Common myeloid progenitor, CD34-positive (primary cell): ENCODE data around the gene ABCA3.

ENCODE experiments used
- CTCF ChIA-PET: fragments of 350-600 bp; sonication (Branson Sonifier 250); formaldehyde crosslinking; loops from one replicate; lab custom pipeline; 2021; ENCODE audit warnings: antibody characterized with exemption; lab: Charles Lee
- POLR2A ChIA-PET: fragments of 350-600 bp; sonication (Branson Sonifier 250); formaldehyde crosslinking; loops from one replicate; lab custom pipeline; 2021; ENCODE audit warnings: antibody characterized with exemption; lab: Charles Lee
- DNase-seq, 3 donors: peaks; one replicate each; pipeline versions ENCODE4 v3.0.0 to v3.0.0-alpha.2; 2013
- H3K27ac ChIP-seq, 2 experiments: 1 replicate in 1 of 2; 2 replicates in 1 of 2; pipeline ENCODE4 v1.7.0; 2013; ENCODE audit warnings: inconsistent platforms in 2 of 2, low read length in 2 of 2, mild to moderate bottlenecking in 2 of 2, low read depth in 1 of 2, moderate library complexity in 1 of 2; ENCODE audit not compliant: severe bottlenecking in 2 of 2, insufficient read depth in 1 of 2, poor library complexity in 1 of 2
- H3K27me3 ChIP-seq, 5 experiments: replicated peaks in 2 of 5; 1 replicate in 3 of 5; 2 replicates in 2 of 5; pipeline versions ENCODE4 v1.6.1 to v1.7.0; 2013; ENCODE audit warnings: low read length in 4 of 5, mild to moderate bottlenecking in 2 of 5, moderate library complexity in 2 of 5, inconsistent platforms in 1 of 5; ENCODE audit not compliant: insufficient read depth in 5 of 5, control insufficient read depth in 4 of 5
- H3K36me3 ChIP-seq, 4 experiments: 1 replicate in 2 of 4; 2 replicates in 2 of 4; pipeline versions ENCODE4 v1.6.1 to v1.7.0; 2013; ENCODE audit warnings: low read length in 3 of 4, control low read depth in 1 of 4, mild to moderate bottlenecking in 1 of 4; ENCODE audit not compliant: control insufficient read depth in 4 of 4, insufficient read depth in 4 of 4
- H3K4me1 ChIP-seq, 4 experiments: 1 replicate in 3 of 4; 2 replicates in 1 of 4; pipeline versions ENCODE4 v1.6.1 to v1.7.1; 2013; ENCODE audit warnings: low read length in 3 of 4, mild to moderate bottlenecking in 3 of 4, control low read depth in 1 of 4, inconsistent platforms in 1 of 4, moderate library complexity in 1 of 4; ENCODE audit not compliant: control insufficient read depth in 4 of 4, insufficient read depth in 4 of 4; ENCODE audit errors: control extremely low read depth in 1 of 4
- H3K4me3 ChIP-seq, 7 experiments: 1 replicate in 4 of 7; 2 replicates in 3 of 7; pipeline versions ENCODE4 v1.5.1 to v1.7.0; 2013; ENCODE audit warnings: mild to moderate bottlenecking in 7 of 7, low read length in 6 of 7, moderate library complexity in 6 of 7, inconsistent platforms in 2 of 7, low read depth in 2 of 7, control low read depth in 1 of 7; ENCODE audit not compliant: insufficient read depth in 4 of 7, control insufficient read depth in 1 of 7; ENCODE audit errors: extremely low read depth in 1 of 7
- H3K9me3 ChIP-seq, 5 experiments: 1 replicate in 4 of 5; 2 replicates in 1 of 5; pipeline versions ENCODE4 v1.6.1 to v1.7.1; 2013; ENCODE audit warnings: low read length in 4 of 5, mild to moderate bottlenecking in 2 of 5, inconsistent platforms in 1 of 5, low read depth in 1 of 5, moderate library complexity in 1 of 5; ENCODE audit not compliant: control insufficient read depth in 4 of 5, insufficient read depth in 2 of 5; ENCODE audit errors: control extremely low read depth in 1 of 5
- WGBS: methylation state at CpG from one replicate; pipeline ENCODE4 v1.1.5; 2013; ENCODE audit not compliant: insufficient coverage; 5-methylcytosine and 5-hydroxymethylcytosine counted together

Gene ABCA3

GRCh38 chr16:2231016-2231931 is 109.3 kb downstream of the ABCA3 start:
- POLR2A ChIA-PET = no interaction called here

DNA sequence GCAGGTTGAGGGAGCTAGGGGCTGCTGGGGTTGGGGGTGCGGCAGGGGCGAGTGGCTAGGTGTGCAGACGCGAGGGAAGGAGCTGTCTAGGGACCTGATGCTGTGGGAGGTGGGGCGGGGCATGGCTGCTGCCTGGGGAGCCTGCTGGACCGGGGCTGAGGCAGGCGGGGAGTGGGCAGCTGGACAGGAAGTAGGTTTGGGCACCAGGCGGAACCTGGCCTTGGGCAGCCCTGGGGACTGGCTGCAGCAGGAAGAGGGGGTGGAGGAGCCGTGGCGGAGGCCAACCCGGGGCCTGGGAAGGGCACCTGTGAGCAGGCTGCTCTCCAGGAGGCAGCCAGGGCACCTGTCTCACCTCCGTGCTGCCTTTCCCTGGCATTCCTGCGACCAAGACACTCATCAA is 110.2 kb downstream of the ABCA3 start:
- 94% methylated on average over 9 of the region's 13 CpGs for WGBS
- Histone ChIP-seq H3K27me3 (peaks cover 0 to 9% (median 0%) of the 10 kb centered on the region in 5 experiments), H3K9me3 (no peaks in the 10 kb centered on the region), H3K27ac (no peak overlapping the region), H3K4me1 (peaks cover 0 to 6% (median 0%) of the 10 kb centered on the region in 4 experiments), H3K4me3 (no peak overlapping the region), H3K36me3 (peaks cover 9 to 87% (median 51%) of the 10 kb centered on the region in 4 experiments)
- CTCF ChIA-PET = interaction anchor here (1.5 to 1.7 kb wide), 2 partner anchors 21 to 36 kb away, joined by 3 read pairs; partner anchors contain the start of gene ECI1
- POLR2A ChIA-PET = no interaction called here
- DNase-seq = no peak

More at GRCh38 chr16:2231016-2231931, 109.3 kb downstream of the ABCA3 start:
- Histone ChIP-seq H3K9me3 (no peaks in the 10 kb centered on the region), H3K36me3 (peaks cover 9 to 87% (median 54%) of the 10 kb centered on the region in 4 experiments), H3K27ac (no peak overlapping the region), H3K4me1 (peaks cover 0 to 2% (median 1%) of the 10 kb centered on the region in 4 experiments), H3K4me3 (no peak overlapping the region), H3K27me3 (peaks cover 0 to 17% (median 5%) of the 10 kb centered on the region in 5 experiments)
- no peak for DNase-seq
- CTCF ChIA-PET = interaction anchor here (0.6 to 1.5 kb wide), 2 partner anchors 22 to 37 kb away, joined by 3 read pairs; no protein-coding TSS in a partner anchor
- WGBS = 97% methylated on average over 29 of the region's 29 CpGs

DNA sequence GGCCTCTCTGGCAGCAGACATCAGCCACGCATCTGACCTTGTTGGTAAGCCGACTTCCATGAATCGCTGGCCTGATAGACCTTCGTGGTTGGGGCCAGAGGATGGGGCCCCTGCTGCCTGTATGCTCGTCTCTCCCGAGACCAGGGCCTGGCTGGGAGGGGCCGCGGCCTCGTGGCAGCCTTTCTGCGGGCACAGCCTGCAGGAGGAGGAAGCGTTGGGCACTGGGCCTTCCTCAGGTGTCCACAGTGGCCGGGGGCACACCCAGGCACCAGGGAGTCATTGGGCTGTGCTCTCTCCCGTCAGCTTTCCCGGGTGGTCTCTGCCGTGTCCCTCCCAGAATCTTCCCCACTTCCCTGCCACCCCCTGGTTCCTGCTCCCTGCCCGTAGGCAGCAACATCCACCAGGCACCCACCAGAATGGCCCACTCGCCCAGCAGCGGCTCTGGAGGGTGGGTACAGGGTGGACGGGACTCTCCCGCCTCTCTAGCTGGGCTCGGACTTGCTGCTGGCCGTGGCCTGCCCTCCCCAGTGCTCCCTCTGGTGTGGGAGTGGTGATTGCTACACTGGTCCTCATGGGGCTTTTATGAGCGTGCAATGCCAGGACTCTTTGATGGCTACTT is 110.8 kb downstream of the ABCA3 start:
- POLR2A ChIA-PET = interaction anchor here (0.7 kb wide), 1 partner anchor 9 kb away, joined by 3 read pairs; no protein-coding TSS in a partner anchor
- CTCF ChIA-PET = interaction anchor here (1.7 kb wide), 1 partner anchor 22 kb away, joined by 3 read pairs; the partner anchor contains the start of gene ECI1
- peaks cover 0 to 3% (median 0%) of the 10 kb centered on the region in 5 experiments for H3K27me3 ChIP-seq
- H3K4me1 ChIP-seq = peaks cover 0 to 9% (median 4%) of the 10 kb centered on the region in 4 experiments
- no peak overlapping the region for H3K4me3 ChIP-seq
- H3K27ac ChIP-seq = no peak overlapping the region
- WGBS = 94% methylated on average over 20 of the region's 23 CpGs
- no peaks in the 10 kb centered on the region for H3K9me3 ChIP-seq
- peaks cover 9 to 81% (median 48%) of the 10 kb centered on the region in 4 experiments for H3K36me3 ChIP-seq
- DNase-seq = no peak

GRCh38 chr16:2229091-2229490 is 111.4 kb downstream of the ABCA3 start:
- H3K4me1 ChIP-seq = peaks cover 0 to 15% (median 11%) of the 10 kb centered on the region in 4 experiments
- POLR2A ChIA-PET = interaction anchor here (0.7 kb wide), 1 partner anchor 9 kb away, joined by 3 read pairs; no protein-coding TSS in a partner anchor
- WGBS = 100% methylated on average over 3 of the region's 12 CpGs

GRCh38 chr16:2228161-2228824 is 112.2 kb downstream of the ABCA3 start:
- 96% methylated on average over 19 of the region's 25 CpGs for WGBS
- Histone ChIP-seq H3K27ac (no peak overlapping the region), H3K36me3 (peaks cover 7 to 67% (median 37%) of the 10 kb centered on the region in 4 experiments), H3K27me3 (no peaks in the 10 kb centered on the region), H3K4me3 (no peak overlapping the region), H3K4me1 (peaks cover 0 to 15% (median 13%) of the 10 kb centered on the region in 4 experiments), H3K9me3 (no peaks in the 10 kb centered on the region)
- ChIA-PET POLR2A (no interaction called here), CTCF (interaction anchor here (1.7 kb wide), 1 partner anchor 23 kb away, joined by 3 read pairs; the partner anchor contains the start of gene ECI1)
- DNase-seq = no peak

More at GRCh38 chr16:2229091-2229490, 111.4 kb downstream of the ABCA3 start:
- H3K9me3 ChIP-seq = no peaks in the 10 kb centered on the region
- H3K27ac ChIP-seq = no peak overlapping the region
- DNase-seq = no peak
- H3K27me3 ChIP-seq = no peaks in the 10 kb centered on the region
- no peak overlapping the region for H3K4me3 ChIP-seq
- CTCF ChIA-PET = interaction anchor here (1.7 kb wide), 1 partner anchor 22 kb away, joined by 3 read pairs; the partner anchor contains the start of gene ECI1
- peaks cover 8 to 75% (median 43%) of the 10 kb centered on the region in 4 experiments for H3K36me3 ChIP-seq

GRCh38 chr16:2226918-2227317 is 113.6 kb downstream of the ABCA3 start:
- POLR2A ChIA-PET = no interaction called here
- CTCF ChIA-PET = interaction anchor here (1.4 kb wide), 1 partner anchor 12 kb away, joined by 7 read pairs; no protein-coding TSS in a partner anchor
- Histone ChIP-seq H3K27me3 (no peaks in the 10 kb centered on the region), H3K27ac (no peak overlapping the region), H3K36me3 (peaks cover 5 to 53% (median 29%) of the 10 kb centered on the region in 4 experiments), H3K4me1 (peaks cover 0 to 15% (median 14%) of the 10 kb centered on the region in 4 experiments), H3K4me3 (no peak overlapping the region), H3K9me3 (no peaks in the 10 kb centered on the region)
- DNase-seq = no peak
- 97% methylated on average over 6 of the region's 6 CpGs for WGBS
